ENCODE measurements around the gene TAF8.

Gene TAF8

DNA sequence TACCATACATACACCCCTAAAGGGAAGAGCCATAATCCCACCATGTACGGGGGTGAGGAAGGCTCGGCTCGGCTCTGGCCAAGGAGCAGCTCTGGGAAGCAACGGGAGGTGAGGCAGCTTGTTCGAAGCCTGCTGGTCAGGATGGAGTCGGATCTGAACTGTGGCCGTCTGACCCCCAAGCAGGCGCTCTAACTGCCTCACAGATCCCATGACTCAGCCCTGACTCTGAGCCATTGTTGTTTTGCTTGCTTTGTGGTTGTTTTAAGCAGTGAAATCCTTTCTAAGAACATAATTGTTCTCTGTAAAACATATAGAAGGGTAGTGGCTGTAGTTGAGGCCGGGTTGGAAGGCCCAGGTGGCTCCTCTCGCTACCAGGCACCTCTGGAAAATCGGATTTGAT is 81.2 kb downstream of the TAF8 start:
- Histone ChIP-seq H3K27me3 (ENCODE audit: insufficient read depth, poor library complexity, severe bottlenecking) (no peaks in the 10 kb centered on the region), H3K4me3 (replicated peaks; ENCODE audit: insufficient read depth, low read length) (no peak overlapping the region), H3K27ac (replicated peaks) (no peak overlapping the region)
- no peak for DNase-seq (ENCODE audit: low read depth in 1 of 2, low spot score in 1 of 2)
- TF ChIP-seq, protein P1, sequence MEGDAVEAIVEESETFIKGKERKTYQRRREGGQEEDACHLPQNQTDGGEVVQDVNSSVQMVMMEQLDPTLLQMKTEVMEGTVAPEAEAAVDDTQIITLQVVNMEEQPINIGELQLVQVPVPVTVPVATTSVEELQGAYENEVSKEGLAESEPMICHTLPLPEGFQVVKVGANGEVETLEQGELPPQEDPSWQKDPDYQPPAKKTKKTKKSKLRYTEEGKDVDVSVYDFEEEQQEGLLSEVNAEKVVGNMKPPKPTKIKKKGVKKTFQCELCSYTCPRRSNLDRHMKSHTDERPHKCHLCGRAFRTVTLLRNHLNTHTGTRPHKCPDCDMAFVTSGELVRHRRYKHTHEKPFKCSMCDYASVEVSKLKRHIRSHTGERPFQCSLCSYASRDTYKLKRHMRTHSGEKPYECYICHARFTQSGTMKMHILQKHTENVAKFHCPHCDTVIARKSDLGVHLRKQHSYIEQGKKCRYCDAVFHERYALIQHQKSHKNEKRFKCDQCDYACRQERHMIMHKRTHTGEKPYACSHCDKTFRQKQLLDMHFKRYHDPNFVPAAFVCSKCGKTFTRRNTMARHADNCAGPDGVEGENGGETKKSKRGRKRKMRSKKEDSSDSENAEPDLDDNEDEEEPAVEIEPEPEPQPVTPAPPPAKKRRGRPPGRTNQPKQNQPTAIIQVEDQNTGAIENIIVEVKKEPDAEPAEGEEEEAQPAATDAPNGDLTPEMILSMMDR (IDR thresholded peaks at IDR 0.05; ENCODE audit: insufficient read depth, low read length): no peak
- TF ChIP-seq POLR2AphosphoS5 (IDR thresholded peaks at IDR 0.05; ENCODE audit: low read depth) (no peak), SPI1 (IDR thresholded peaks at IDR 0.05; ENCODE audit: borderline replicate concordance, low read depth) (no peak), GABPA (IDR thresholded peaks at IDR 0.05; ENCODE audit: low read depth) (no peak)
- TF ChIP-seq, protein P2, sequence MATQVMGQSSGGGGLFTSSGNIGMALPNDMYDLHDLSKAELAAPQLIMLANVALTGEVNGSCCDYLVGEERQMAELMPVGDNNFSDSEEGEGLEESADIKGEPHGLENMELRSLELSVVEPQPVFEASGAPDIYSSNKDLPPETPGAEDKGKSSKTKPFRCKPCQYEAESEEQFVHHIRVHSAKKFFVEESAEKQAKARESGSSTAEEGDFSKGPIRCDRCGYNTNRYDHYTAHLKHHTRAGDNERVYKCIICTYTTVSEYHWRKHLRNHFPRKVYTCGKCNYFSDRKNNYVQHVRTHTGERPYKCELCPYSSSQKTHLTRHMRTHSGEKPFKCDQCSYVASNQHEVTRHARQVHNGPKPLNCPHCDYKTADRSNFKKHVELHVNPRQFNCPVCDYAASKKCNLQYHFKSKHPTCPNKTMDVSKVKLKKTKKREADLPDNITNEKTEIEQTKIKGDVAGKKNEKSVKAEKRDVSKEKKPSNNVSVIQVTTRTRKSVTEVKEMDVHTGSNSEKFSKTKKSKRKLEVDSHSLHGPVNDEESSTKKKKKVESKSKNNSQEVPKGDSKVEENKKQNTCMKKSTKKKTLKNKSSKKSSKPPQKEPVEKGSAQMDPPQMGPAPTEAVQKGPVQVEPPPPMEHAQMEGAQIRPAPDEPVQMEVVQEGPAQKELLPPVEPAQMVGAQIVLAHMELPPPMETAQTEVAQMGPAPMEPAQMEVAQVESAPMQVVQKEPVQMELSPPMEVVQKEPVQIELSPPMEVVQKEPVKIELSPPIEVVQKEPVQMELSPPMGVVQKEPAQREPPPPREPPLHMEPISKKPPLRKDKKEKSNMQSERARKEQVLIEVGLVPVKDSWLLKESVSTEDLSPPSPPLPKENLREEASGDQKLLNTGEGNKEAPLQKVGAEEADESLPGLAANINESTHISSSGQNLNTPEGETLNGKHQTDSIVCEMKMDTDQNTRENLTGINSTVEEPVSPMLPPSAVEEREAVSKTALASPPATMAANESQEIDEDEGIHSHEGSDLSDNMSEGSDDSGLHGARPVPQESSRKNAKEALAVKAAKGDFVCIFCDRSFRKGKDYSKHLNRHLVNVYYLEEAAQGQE (IDR thresholded peaks at IDR 0.05; ENCODE audit: insufficient replicate concordance, low read depth): no peak

DNA sequence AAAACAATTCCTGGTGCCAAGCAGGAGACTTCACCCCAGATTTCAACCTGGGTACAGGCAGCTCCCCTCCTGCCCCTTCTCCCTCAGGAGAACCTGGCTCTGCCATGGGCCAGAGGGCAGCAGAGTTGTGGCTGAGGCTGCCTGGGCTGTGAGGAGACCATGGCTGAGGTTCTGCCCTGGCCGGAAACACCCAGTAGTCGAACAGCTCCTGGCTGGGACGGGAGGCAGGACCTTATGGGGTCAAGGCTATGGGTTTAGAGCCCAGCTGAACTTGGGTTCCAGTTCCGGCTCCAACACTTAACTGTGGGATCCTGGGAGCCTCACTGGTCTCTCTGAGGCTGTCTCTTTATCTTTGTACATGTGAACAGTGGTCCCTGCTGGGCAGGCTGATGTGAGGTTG is 83.6 kb downstream of the TAF8 start:
- Histone ChIP-seq H3K27me3 (ENCODE audit: insufficient read depth, poor library complexity, severe bottlenecking) (no peaks in the 10 kb centered on the region), H3K4me3 (replicated peaks; ENCODE audit: insufficient read depth, low read length) (no peak overlapping the region), H3K27ac (replicated peaks) (no peak overlapping the region)
- TF ChIP-seq GABPA (IDR thresholded peaks at IDR 0.05; ENCODE audit: low read depth) (no peak), SPI1 (IDR thresholded peaks at IDR 0.05; ENCODE audit: borderline replicate concordance, low read depth) (no peak), POLR2AphosphoS5 (IDR thresholded peaks at IDR 0.05; ENCODE audit: low read depth) (no peak)
- TF ChIP-seq, protein P2 (IDR thresholded peaks at IDR 0.05; ENCODE audit: insufficient replicate concordance, low read depth): no peak
- TF ChIP-seq, protein P1 (IDR thresholded peaks at IDR 0.05; ENCODE audit: insufficient read depth, low read length): no peak
- DNase-seq (ENCODE audit: low read depth in 1 of 2, low spot score in 1 of 2): no peak

DNA sequence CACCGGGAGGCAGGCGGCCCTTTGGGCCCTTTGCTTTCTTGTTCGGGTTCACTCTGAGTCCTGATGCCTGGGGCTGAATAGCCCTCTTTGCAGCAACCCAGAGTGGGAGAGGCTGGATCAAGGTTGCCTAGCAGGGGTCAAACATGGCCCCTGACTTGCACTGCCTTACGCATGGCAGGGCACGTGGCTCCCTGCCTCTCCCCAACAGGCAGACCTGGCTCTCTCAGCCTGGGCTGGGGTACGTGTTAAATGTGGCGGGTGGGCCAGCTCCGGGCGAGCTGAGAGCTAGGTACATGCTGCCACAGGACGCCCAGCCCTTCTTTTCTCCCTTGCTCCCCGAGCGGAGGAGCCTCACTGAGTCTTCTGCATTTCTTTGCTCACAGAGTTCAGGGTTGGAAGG is 84.8 kb downstream of the TAF8 start:
- no peak for DNase-seq (ENCODE audit: low read depth in 1 of 2, low spot score in 1 of 2)
- Histone ChIP-seq H3K27ac (replicated peaks) (no peak overlapping the region), H3K4me3 (replicated peaks; ENCODE audit: insufficient read depth, low read length) (no peak overlapping the region), H3K27me3 (ENCODE audit: insufficient read depth, poor library complexity, severe bottlenecking) (no peaks in the 10 kb centered on the region)
- TF ChIP-seq, protein P1 (IDR thresholded peaks at IDR 0.05; ENCODE audit: insufficient read depth, low read length): no peak
- no peak for TF ChIP-seq GABPA (IDR thresholded peaks at IDR 0.05; ENCODE audit: low read depth)
- TF ChIP-seq SPI1 (IDR thresholded peaks at IDR 0.05; ENCODE audit: borderline replicate concordance, low read depth): no peak
- TF ChIP-seq, protein P2 (IDR thresholded peaks at IDR 0.05; ENCODE audit: insufficient replicate concordance, low read depth): no peak
- TF ChIP-seq POLR2AphosphoS5 (IDR thresholded peaks at IDR 0.05; ENCODE audit: low read depth): no peak
